HG03135 (cell line): ENCODE data around the gene OR4D9.
"Not testable (repeated sequence)": the region's sequence is repeated elsewhere in the genome, so short reads cannot be mapped to it uniquely, and the experiment has no call there.

Source experiments
- ATAC-seq: cut with Tn5 transposase; IDR thresholded peaks from one replicate; pipeline ENCODE4 v1.9.1; 2021; ENCODE audit warnings: mild to moderate bottlenecking, moderate library complexity; ENCODE audit not compliant: unreplicated experiment

Gene OR4D9

GRCh38 chr11:59510941-59511589 is at the start of gene OR4D9:
Gene OR4D9 (plus strand): TSS chr11:59511539. CDS start chr11:59514913, 3,374 bp downstream.
- no peak for ATAC-seq

GRCh38 chr11:59463190-59463641 is 48.1 kb upstream of the OR4D9 start:
- no peak for ATAC-seq

GRCh38 chr11:59473015-59473414 is 38.3 kb upstream of the OR4D9 start, which contains the start of gene OR4D10:
Gene OR4D10 (plus strand): TSS chr11:59473315. CDS start chr11:59477430, 4,115 bp downstream.
- no peak for ATAC-seq

- ATAC-seq: no peak
Observed at GRCh38 chr11:59475176-59475575, 36.2 kb upstream of the OR4D9 start.

- ATAC-seq: no peak
Observed at GRCh38 chr11:59479906-59480305, 31.4 kb upstream of the OR4D9 start.

- ATAC-seq: no peak
Observed at GRCh38 chr11:59480359-59480758, 31.0 kb upstream of the OR4D9 start.

- no peak for ATAC-seq
Observed at GRCh38 chr11:59501931-59502330, 9.4 kb upstream of the OR4D9 start.

GRCh38 chr11:59503276-59503675 is 8.1 kb upstream of the OR4D9 start, which contains the start of gene OR4D11:
Gene OR4D11 (plus strand): TSS chr11:59503576. CDS start chr11:59503576, 0 bp downstream.
- ATAC-seq: no peak

GRCh38 chr11:59511675-59512074 is 336 bp downstream of the OR4D9 start:
- no peak for ATAC-seq

- not testable (repeated sequence) for ATAC-seq
Observed at GRCh38 chr11:59520139-59520538, 8.8 kb downstream of the OR4D9 start.

GRCh38 chr11:59520741-59521140 is 9.4 kb downstream of the OR4D9 start:
- no peak for ATAC-seq

- no peak for ATAC-seq
Observed at GRCh38 chr11:59523541-59523940, 12.2 kb downstream of the OR4D9 start.

- no peak for ATAC-seq
Observed at GRCh38 chr11:59528711-59529110, 17.4 kb downstream of the OR4D9 start.

GRCh38 chr11:59532620-59533019 is 21.3 kb downstream of the OR4D9 start:
- ATAC-seq: no peak

- no peak for ATAC-seq
Observed at GRCh38 chr11:59534676-59535075, 23.3 kb downstream of the OR4D9 start.

- ATAC-seq: no peak
Observed at GRCh38 chr11:59542142-59542810, 30.9 kb downstream of the OR4D9 start.

- ATAC-seq: not testable (repeated sequence)
Observed at GRCh38 chr11:59543713-59544112, 32.4 kb downstream of the OR4D9 start.

- ATAC-seq: no peak
Observed at GRCh38 chr11:59544869-59545178, 33.5 kb downstream of the OR4D9 start.

- no peak for ATAC-seq
Observed at GRCh38 chr11:59545179-59546020, 34.1 kb downstream of the OR4D9 start.

GRCh38 chr11:59547605-59548308 is 36.4 kb downstream of the OR4D9 start:
- not testable (repeated sequence) for ATAC-seq

- no peak for ATAC-seq
Observed at GRCh38 chr11:59548309-59548656, 36.9 kb downstream of the OR4D9 start.
